T-helper 1 cell treated with Interleukin-12 subunit alpha and Interleukin-12 subunit beta and Interleukin-4 antibody, amounts not matched to agents 30 μg/mL and 1 μg/mL, for 36 hours (primary cell): ENCODE results near the gene KHNYN.

Experiments
- H3K27ac Mint-ChIP-seq: one replicate; pipeline ENCODE4 v1.8.0; 2021; ENCODE audit warnings: mild to moderate bottlenecking, mixed read lengths
- H3K27me3 Mint-ChIP-seq: one replicate; pipeline ENCODE4 v1.8.0; 2021; ENCODE audit warnings: low read depth, mixed read lengths
- H3K36me3 Mint-ChIP-seq: one replicate; pipeline ENCODE4 v1.8.0; 2021; ENCODE audit warnings: low read depth, mixed read lengths
- H3K4me1 Mint-ChIP-seq: one replicate; pipeline ENCODE4 v1.8.0; 2021; ENCODE audit warnings: low read depth, mixed read lengths
- H3K4me3 Mint-ChIP-seq: one replicate; pipeline ENCODE4 v1.8.0; 2021; ENCODE audit warnings: mild to moderate bottlenecking, moderate library complexity, mixed read lengths
- H3K9me3 Mint-ChIP-seq: one replicate; pipeline ENCODE4 v1.8.0; 2021; ENCODE audit warnings: mixed read lengths

Gene KHNYN

GRCh38 chr14:24435192-24435810 lies 5.5 kb downstream of the KHNYN start:
- Mint-ChIP-seq H3K36me3 (peaks cover 54% of the 10 kb centered on the region), H3K27ac (peak overlapping the region; percentile 50), H3K9me3 (no peaks in the 10 kb centered on the region), H3K27me3 (no peaks in the 10 kb centered on the region), H3K4me3 (no peak overlapping the region), H3K4me1 (peaks cover 58% of the 10 kb centered on the region)

GRCh38 chr14:24435998-24436354 lies 6.2 kb downstream of the KHNYN start:
- Mint-ChIP-seq H3K27me3 (no peaks in the 10 kb centered on the region), H3K27ac (no peak overlapping the region), H3K4me1 (peaks cover 62% of the 10 kb centered on the region), H3K9me3 (no peaks in the 10 kb centered on the region), H3K36me3 (peaks cover 59% of the 10 kb centered on the region), H3K4me3 (no peak overlapping the region)

DNA sequence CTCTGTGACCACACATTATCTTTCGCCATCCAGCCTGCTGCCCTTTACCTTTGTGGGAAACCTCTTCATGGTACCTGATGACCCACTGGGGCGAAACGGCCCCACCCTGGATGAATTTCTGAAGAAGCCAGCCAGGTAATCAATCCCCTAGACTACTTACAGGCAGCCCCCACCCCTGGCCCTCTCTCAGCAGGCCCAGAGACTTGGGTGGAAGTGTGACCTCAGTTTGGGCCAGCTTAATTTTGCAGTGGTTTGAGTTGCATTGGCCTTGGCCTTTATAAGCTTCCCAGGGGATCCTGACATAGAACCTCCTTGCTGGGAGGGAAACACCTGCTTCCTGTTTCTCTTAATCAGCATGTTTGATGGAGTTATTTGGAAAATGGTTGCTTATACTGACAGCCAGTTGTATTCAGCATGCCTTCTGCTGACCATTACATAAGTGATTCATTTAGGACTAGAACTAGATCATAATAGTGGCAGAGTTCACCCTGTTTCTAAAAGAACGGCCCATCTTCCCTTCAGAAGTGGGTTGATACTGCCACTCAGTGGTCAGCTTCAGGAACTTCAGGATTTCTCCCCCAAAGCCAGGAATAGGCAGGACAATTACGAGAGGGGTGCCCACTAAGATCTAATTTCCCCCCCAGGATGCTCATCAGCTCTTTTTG lies 6.7 kb downstream of the KHNYN start:
- peaks cover 62% of the 10 kb centered on the region for H3K4me1 Mint-ChIP-seq
- peak overlapping the region; percentile 71 for H3K27ac Mint-ChIP-seq
- H3K4me3 Mint-ChIP-seq, result peak overlapping the region; percentile 37
- H3K27me3 Mint-ChIP-seq, result no peaks in the 10 kb centered on the region
- no peaks in the 10 kb centered on the region for H3K9me3 Mint-ChIP-seq
- peaks cover 59% of the 10 kb centered on the region for H3K36me3 Mint-ChIP-seq

DNA sequence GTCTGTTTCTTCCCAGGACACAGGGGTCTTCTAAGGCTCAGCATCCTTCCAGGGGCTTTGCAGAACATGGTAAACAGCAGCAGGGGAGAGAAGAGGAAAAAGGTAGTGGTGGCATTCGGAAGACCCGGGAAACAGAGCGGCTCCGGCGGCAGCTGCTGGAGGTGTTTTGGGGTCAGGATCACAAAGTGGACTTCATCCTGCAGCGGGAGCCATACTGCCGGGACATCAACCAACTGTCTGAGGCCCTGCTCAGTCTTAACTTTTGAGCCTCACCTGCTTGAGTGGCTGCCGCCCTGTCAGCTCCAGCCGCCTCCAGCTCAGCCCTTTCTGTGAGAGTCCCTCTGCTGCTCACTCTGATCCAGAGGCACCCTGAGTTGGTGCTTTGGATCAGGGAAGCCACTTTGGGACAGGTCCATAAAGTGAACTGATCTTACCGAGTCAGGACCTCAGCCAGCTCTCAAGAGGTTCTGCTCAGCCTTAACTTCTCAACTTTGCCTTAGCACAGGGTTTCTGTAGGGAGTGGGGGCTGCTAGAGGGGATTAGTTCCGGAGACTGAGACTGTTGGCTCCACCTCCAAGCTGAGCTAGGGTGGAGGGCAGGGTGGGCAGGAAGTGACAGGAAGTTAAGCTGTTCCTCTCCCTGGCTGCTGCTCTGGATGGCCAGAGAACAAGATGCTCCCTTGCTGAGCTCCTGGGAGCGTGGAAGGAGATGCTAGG lies 7.4 kb downstream of the KHNYN start:
- Mint-ChIP-seq H3K4me3 (peak overlapping the region; percentile 37), H3K4me1 (peaks cover 63% of the 10 kb centered on the region), H3K36me3 (peaks cover 56% of the 10 kb centered on the region), H3K9me3 (no peaks in the 10 kb centered on the region), H3K27ac (peak overlapping the region; percentile 71), H3K27me3 (no peaks in the 10 kb centered on the region)

DNA sequence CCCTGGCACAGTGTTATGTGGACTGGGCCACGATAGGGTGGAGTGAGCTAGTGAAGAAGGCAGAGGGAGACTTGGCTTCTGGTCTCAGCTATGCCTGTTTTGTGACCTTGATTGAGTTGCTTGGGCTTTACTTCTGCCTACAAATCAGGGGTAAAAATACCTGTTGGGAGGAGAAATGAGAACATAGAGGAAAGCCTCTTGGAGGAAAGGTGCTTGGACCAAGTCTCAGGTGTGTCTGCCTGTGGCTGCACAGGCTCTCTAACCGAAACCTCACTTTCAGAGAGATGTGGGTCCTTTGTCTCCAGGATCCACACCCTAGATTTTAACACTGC lies 7.9 kb downstream of the KHNYN start:
- Mint-ChIP-seq H3K4me3 (no peak overlapping the region), H3K27me3 (no peaks in the 10 kb centered on the region), H3K4me1 (peaks cover 63% of the 10 kb centered on the region), H3K9me3 (no peaks in the 10 kb centered on the region), H3K27ac (peak overlapping the region; percentile 60), H3K36me3 (peaks cover 57% of the 10 kb centered on the region)

DNA sequence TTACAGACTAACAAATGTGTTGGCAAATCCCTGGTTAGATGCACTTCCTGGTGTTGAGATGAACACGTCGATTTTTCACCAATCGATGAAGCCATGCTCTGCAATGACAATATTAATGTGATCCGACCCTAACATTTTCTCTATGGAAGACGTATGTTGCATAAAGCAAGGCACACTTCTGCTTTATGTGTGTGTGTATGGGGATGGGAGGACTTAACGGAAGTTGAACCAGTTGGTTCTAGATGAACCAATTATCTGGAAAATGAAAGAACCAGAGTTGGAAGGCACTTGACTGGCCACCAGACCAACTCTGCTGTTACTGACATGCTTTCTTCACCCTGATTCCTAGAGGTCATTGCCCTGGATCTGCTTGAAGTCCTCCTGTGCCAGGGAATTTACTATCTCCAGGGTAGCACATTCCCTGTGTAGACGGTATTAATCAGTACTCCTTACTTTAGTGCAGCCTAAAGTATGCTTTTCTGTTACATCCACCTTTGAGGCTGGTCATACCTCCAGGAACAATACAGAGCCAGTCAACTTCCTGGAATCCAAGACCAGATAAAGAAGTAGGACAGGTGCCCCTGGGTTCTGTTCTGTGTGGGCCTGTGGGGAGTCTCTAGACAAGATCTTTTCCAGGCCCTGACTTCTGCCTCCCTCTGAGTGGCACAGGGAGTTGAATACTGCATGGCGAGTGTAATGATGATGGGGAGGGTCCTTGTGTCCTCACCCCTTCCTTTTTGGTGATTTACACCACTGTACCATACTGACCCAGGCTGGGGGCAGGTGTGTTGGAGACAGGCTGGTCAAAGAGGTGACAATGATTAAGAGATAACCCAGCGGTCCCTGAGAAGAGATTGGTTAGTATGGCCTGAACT lies 8.7 kb downstream of the KHNYN start:
- peaks cover 59% of the 10 kb centered on the region for H3K4me1 Mint-ChIP-seq
- no peaks in the 10 kb centered on the region for H3K9me3 Mint-ChIP-seq
- peak overlapping the region; percentile 27 for H3K27ac Mint-ChIP-seq
- no peak overlapping the region for H3K4me3 Mint-ChIP-seq
- peaks cover 52% of the 10 kb centered on the region for H3K36me3 Mint-ChIP-seq
- no peaks in the 10 kb centered on the region for H3K27me3 Mint-ChIP-seq

GRCh38 chr14:24439257-24439656 lies 9.5 kb downstream of the KHNYN start:
- H3K27me3 Mint-ChIP-seq, result no peaks in the 10 kb centered on the region
- no peaks in the 10 kb centered on the region for H3K9me3 Mint-ChIP-seq
- H3K4me1 Mint-ChIP-seq, result peaks cover 55% of the 10 kb centered on the region
- H3K36me3 Mint-ChIP-seq, result peaks cover 46% of the 10 kb centered on the region
- no peak overlapping the region for H3K4me3 Mint-ChIP-seq
- H3K27ac Mint-ChIP-seq, result peak overlapping the region; percentile 27

DNA sequence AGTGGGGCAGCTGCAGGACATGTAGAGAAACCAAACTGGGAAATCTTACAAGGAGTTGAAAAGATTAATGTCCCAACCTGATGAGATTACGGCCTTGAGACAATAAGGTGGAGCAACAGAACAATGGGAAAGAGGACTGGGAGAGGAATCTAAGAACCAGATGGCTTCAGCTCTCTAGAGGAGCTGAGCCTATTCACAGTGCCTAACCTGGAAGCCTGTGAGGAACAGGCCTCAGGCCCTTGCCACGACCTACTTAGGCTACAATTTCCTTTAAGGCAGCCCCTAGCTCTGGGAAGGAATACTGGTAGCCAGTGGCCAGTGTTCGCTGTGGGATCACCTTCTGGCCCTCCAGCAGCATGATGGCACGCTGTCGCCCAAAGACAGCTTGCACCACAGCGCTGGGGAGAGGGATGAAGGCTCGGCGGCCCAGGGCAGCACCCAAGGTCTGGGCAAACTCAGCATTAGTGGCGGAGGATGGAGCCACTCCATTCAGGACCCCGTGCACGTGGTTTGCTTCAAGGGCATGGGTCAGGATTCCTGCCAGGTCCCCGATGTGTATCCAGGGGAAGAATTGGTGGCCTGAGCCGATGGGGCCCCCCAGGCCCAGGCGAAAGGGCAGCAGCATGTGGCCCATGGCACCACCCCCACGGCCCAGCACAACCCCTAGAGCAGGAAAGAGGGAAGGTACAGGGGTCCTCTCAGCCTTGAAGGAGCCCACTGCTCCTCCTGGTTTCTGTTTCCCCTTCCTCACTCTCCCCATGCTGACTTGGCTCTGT lies 10.3 kb downstream of the KHNYN start:
- H3K36me3 Mint-ChIP-seq, result peaks cover 40% of the 10 kb centered on the region
- no peak overlapping the region for H3K27ac Mint-ChIP-seq
- no peaks in the 10 kb centered on the region for H3K9me3 Mint-ChIP-seq
- no peak overlapping the region for H3K4me3 Mint-ChIP-seq
- H3K4me1 Mint-ChIP-seq, result peaks cover 52% of the 10 kb centered on the region
- no peaks in the 10 kb centered on the region for H3K27me3 Mint-ChIP-seq

- Mint-ChIP-seq H3K4me1 (peaks cover 45% of the 10 kb centered on the region), H3K27ac (peak overlapping the region; percentile 49)
Observed at GRCh38 chr14:24440606-24441399, 11.0 kb downstream of the KHNYN start.

DNA sequence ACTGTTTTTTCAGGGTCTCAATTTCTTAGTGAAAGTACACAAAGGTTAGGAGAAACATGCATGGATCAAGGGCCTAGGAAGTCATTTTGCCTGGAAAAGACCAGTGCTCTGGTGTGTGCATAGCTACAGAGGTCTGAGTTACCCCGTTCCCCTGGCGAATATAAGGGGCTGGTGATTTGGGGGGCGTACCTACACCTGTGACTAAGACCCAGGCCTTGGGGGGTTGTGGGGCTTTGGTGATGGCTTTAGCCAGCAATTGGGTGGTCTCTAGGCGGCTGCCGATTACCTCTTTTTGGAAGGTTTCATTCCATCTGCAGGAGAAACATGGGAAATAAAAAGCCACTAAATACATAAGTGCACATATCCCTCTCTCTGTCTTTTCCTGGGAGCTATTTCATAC lies 11.7 kb downstream of the KHNYN start:
- Mint-ChIP-seq H3K27me3 (no peaks in the 10 kb centered on the region), H3K4me3 (peak overlapping the region; percentile 92)

More at GRCh38 chr14:24440606-24441399, 11.0 kb downstream of the KHNYN start:
- H3K36me3 Mint-ChIP-seq, result peaks cover 32% of the 10 kb centered on the region
- H3K27me3 Mint-ChIP-seq, result no peaks in the 10 kb centered on the region
- no peak overlapping the region for H3K4me3 Mint-ChIP-seq
- no peaks in the 10 kb centered on the region for H3K9me3 Mint-ChIP-seq

DNA sequence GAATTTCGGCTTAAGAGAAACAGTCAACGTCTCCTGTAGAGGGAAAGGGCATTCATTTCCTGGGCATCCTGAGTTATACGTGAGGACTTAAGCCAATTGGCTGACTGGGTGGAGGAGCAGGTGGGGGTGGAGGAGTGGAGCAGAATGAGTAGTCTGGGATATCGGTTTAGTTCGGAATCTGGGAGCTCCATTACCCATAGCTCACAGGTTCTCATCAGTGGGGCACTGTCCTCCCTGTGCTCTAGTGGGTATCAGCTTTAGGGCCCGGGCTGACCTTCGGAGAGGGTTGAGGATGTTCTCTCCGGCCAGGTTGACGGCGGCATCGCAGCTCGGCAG lies 12.1 kb downstream of the KHNYN start:
- Mint-ChIP-seq H3K4me3 (peak overlapping the region; percentile 92), H3K4me1 (peaks cover 36% of the 10 kb centered on the region), H3K27ac (peak overlapping the region; percentile 96), H3K9me3 (no peaks in the 10 kb centered on the region), H3K27me3 (no peaks in the 10 kb centered on the region), H3K36me3 (peaks cover 26% of the 10 kb centered on the region)

More for the DNA sequence above, 11.7 kb downstream of the KHNYN start:
- Mint-ChIP-seq H3K9me3 (no peaks in the 10 kb centered on the region), H3K4me1 (peaks cover 40% of the 10 kb centered on the region), H3K27ac (peak overlapping the region; percentile 96), H3K36me3 (peaks cover 30% of the 10 kb centered on the region)

GRCh38 chr14:24442240-24443052 lies 12.7 kb downstream of the KHNYN start, which contains the start of gene SDR39U1:
SDR39U1 (minus strand) TSS chr14:24442776; CDS start chr14:24442769, 7 bp downstream.
- H3K4me3 Mint-ChIP-seq, result peak within 1 kb of the TSS; percentile 92
- H3K27ac Mint-ChIP-seq, result peak within 1 kb of the TSS; percentile 96
- no peaks in the 10 kb centered on the region for H3K27me3 Mint-ChIP-seq
- peaks cover 25% of the 10 kb centered on the region for H3K36me3 Mint-ChIP-seq
- H3K9me3 Mint-ChIP-seq, result no peaks in the 10 kb centered on the region
- peaks cover 32% of the 10 kb centered on the region for H3K4me1 Mint-ChIP-seq
